GM20000 (cell line): ENCODE measurements around the gene MICAL3.

Experiments used
- DNase-seq: peaks from one replicate; pipeline ENCODE4 v3.0.0; 2012; ENCODE audit warnings: low spot score
- CTCF ChIP-seq: IDR thresholded peaks from 2 replicates; pipeline ENCODE4 v1.5.1; 2012; ENCODE audit warnings: mild to moderate bottlenecking, control low read depth; ENCODE audit errors: extremely low read depth, missing control alignments

Gene MICAL3

GRCh38 chr22:17868771-17869170, 155.6 kb downstream of the MICAL3 start:
- no peak for DNase-seq
- no peak for TF ChIP-seq CTCF

GRCh38 chr22:17867160-17867785, 157.1 kb downstream of the MICAL3 start:
- no peak for TF ChIP-seq CTCF
- no peak for DNase-seq

- TF ChIP-seq CTCF = no peak
- no peak for DNase-seq
Measured at GRCh38 chr22:17866621-17867020, 157.7 kb downstream of the MICAL3 start.

- no peak for DNase-seq
- no peak for TF ChIP-seq CTCF
Measured at GRCh38 chr22:17866127-17866526, 158.2 kb downstream of the MICAL3 start.

- no peak for DNase-seq
- TF ChIP-seq CTCF = no peak
Measured at GRCh38 chr22:17865183-17866055, 158.9 kb downstream of the MICAL3 start.

GRCh38 chr22:17864398-17865182, 159.8 kb downstream of the MICAL3 start:
- DNase-seq = no peak
- no peak for TF ChIP-seq CTCF
